PC-3 (cell line): ENCODE measurements around the gene PSMA8. TPM values are rescaled to one million over a fixed set of nuclear protein-coding genes. Genes with fewer than 3 reads are reported as not detected.

Experiments
- ATAC-seq: fragments of 200-7000 bp; cut with Tn5 transposase; 2 replicates; pipeline ENCODE4 v1.9.1; 2020; ENCODE audit warnings: mild to moderate bottlenecking, moderate library complexity
- BruUV-seq: library from RNA; stranded (reverse); fragments of 400-500 nt; replicated peaks from 2 replicates; lab custom pipeline; 2021; lab: Mats Ljungman, UMichigan
- CTCF ChIA-PET: fragments of 300-600 bp; sonication (Branson Sonifier 250); formaldehyde crosslinking; loops from one replicate; lab custom pipeline; 2022; ENCODE audit warnings: antibody characterized with exemption; lab: Charles Lee
- POLR2A ChIA-PET: fragments of 300-600 bp; sonication (Branson Sonifier 250); formaldehyde crosslinking; loops from one replicate; lab custom pipeline; 2022; ENCODE audit warnings: antibody characterized with exemption; ENCODE audit not compliant: unreplicated experiment; lab: Charles Lee
- DNase-seq: peaks from one replicate; pipeline ENCODE4 v3.0.0-alpha.2; 2015
- H2AFZ ChIP-seq: fragments of 300-600 bp; sonication (generic); 2 replicates; pipeline ENCODE4 v1.6.0; 2016; ENCODE audit warnings: antibody characterized with exemption, low read length
- H3F3A ChIP-seq: fragments of 300-600 bp; sonication (generic); one replicate; pipeline ENCODE4 v1.6.0; 2017; ENCODE audit warnings: antibody characterized with exemption, low read length, control low read depth, mild to moderate bottlenecking; ENCODE audit not compliant: unreplicated experiment
- H3K27ac ChIP-seq: fragments of 300-600 bp; sonication (generic); 2 replicates; pipeline ENCODE4 v1.5.1; 2016; ENCODE audit warnings: mild to moderate bottlenecking, low read length
- H3K27me3 ChIP-seq: fragments of 300-600 bp; sonication (generic); 2 replicates; pipeline ENCODE4 v1.6.1; 2016; ENCODE audit warnings: low read length, mixed read lengths
- H3K36me3 ChIP-seq: fragments of 300-600 bp; sonication (generic); 2 replicates; pipeline ENCODE4 v1.6.1; 2016; ENCODE audit warnings: low read depth, mixed run types, low read length, mixed read lengths
- H3K4me1 ChIP-seq: fragments of 300-600 bp; sonication (generic); 2 replicates; pipeline ENCODE4 v1.5.1; 2016; ENCODE audit warnings: low read length; ENCODE audit not compliant: insufficient read depth
- H3K4me2 ChIP-seq: fragments of 300-600 bp; sonication (generic); 2 replicates; pipeline ENCODE4 v1.6.0; 2016; ENCODE audit warnings: low read length
- H3K4me3 ChIP-seq: fragments of 300-600 bp; sonication (generic); 2 replicates; pipeline ENCODE4 v1.5.1; 2016; ENCODE audit warnings: mild to moderate bottlenecking, low read length, mixed read lengths
- H3K79me2 ChIP-seq: fragments of 300-600 bp; sonication (generic); 2 replicates; pipeline ENCODE4 v1.6.1; 2017; ENCODE audit warnings: low read length, mixed read lengths
- H3K9ac ChIP-seq: fragments of 300-600 bp; sonication (generic); 2 replicates; pipeline ENCODE4 v1.6.0; 2016; ENCODE audit warnings: mild to moderate bottlenecking, low read length
- H3K9me2 ChIP-seq: fragments of 300-600 bp; sonication (generic); replicated peaks from 2 replicates; pipeline ENCODE4 v1.6.1; 2016; ENCODE audit warnings: mixed run types, low read length, mixed read lengths
- H3K9me3 ChIP-seq: fragments of 300-600 bp; sonication (generic); 2 replicates; pipeline ENCODE4 v1.6.1; 2016; ENCODE audit warnings: low read length, mixed read lengths
- H4K20me1 ChIP-seq: fragments of 300-600 bp; sonication (generic); 2 replicates; pipeline ENCODE4 v1.6.1; 2016; ENCODE audit warnings: low read length, mixed read lengths
- EZH2 ChIP-seq: fragments of 300-600 bp; sonication (generic); IDR thresholded peaks from one replicate; pipeline ENCODE4 v1.6.1; 2017; ENCODE audit warnings: antibody characterized with exemption, mild to moderate bottlenecking, low read length; ENCODE audit not compliant: unreplicated experiment
- EZH2phosphoT487 ChIP-seq: fragments of 300-600 bp; sonication (generic); IDR thresholded peaks from 2 replicates; pipeline ENCODE4 v1.6.1; 2018; ENCODE audit warnings: mild to moderate bottlenecking, antibody characterized with exemption, low read length, borderline replicate concordance
- intact Hi-C: fragments of 100-400 bp; cut with micrococcal nuclease; formaldehyde crosslinking; loops from 2 replicates; pipeline ENCODE4 v1.9.0; 2023
- total RNA-seq: library from RNA; depleted of rRNA; stranded (reverse); fragments of >200 nt; gene quantifications from 2 replicates; pipeline ENCODE4 v1.2.3, GENCODE V29; 2014
- TF ChIP-seq, protein P1 (sequence below): fragments of 300-600 bp; sonication (generic); conservative IDR thresholded peaks from 2 replicates; pipeline ENCODE4 v1.5.1; 2017; ENCODE audit warnings: antibody characterized with exemption, low read depth, mild to moderate bottlenecking, low read length

PSMA8 gene
- total RNA-seq, 1 experiment from 2014 or later, result not detected

DNA sequence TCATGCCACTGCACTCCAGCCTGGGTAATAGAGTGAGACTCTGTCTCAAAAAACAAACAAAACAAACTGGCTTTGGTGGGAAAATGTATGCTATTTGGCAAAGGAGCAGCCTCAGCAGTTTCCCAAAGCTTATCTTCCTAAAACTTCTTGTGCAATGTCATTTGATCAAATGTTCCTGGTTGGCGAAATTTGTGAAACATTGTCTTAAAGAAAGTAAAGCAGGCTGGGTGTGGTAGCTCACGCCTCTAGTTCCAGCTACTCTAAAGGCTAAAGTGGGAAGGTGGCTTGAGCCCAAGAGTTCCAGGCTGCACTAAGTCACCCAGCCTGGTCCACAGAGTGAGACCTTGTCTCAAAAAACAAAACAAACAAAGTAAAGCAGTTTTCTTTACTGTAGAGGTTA, 75.3 kb downstream of the PSMA8 start:
- ChIA-PET CTCF (no interaction called here), POLR2A (no interaction called here)
- no peak for ATAC-seq

DNA sequence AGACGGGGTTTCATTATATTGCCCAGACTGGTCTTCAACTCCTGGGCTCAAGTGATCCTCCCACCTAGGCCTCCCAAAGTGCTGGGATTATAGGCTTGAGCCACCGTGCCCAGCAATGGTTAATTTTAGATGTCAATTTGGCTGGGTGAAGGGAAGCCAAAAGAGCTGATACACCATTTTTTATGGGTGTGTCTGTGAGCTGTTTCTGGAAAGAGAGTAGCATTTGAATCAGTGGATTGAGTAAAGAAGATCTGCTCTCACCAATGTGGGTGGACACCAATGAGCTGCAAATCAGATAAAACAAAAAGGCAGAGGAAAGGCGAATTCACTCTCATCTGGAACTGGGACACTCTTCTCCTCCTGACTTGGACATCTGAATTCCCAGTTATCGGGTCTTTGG, 76.5 kb downstream of the PSMA8 start:
- intact Hi-C loops, result no loop called here
- Histone ChIP-seq H3K4me3 (no peak overlapping the region), H3K9ac (no peak overlapping the region), H3K27me3 (peaks cover 15% of the 10 kb centered on the region; the same call in 1 of the 2 replicates), H3K9me3 (no peaks in the 10 kb centered on the region), H3K36me3 (no peaks in the 10 kb centered on the region), H3F3A (no peaks in the 10 kb centered on the region), H3K9me2 (no peaks in the 10 kb centered on the region), H3K4me1 (no peaks in the 10 kb centered on the region), H4K20me1 (no peaks in the 10 kb centered on the region), H2AFZ (no peak overlapping the region), H3K27ac (no peak overlapping the region), H3K4me2 (no peak overlapping the region), H3K79me2 (no peaks in the 10 kb centered on the region)
- ChIA-PET POLR2A (no interaction called here), CTCF (no interaction called here)
- no TSS peak for BruUV-seq
- ATAC-seq, result no peak
- no peak for TF ChIP-seq EZH2
- TF ChIP-seq EZH2phosphoT487, result no peak
- TF ChIP-seq, protein P1, sequence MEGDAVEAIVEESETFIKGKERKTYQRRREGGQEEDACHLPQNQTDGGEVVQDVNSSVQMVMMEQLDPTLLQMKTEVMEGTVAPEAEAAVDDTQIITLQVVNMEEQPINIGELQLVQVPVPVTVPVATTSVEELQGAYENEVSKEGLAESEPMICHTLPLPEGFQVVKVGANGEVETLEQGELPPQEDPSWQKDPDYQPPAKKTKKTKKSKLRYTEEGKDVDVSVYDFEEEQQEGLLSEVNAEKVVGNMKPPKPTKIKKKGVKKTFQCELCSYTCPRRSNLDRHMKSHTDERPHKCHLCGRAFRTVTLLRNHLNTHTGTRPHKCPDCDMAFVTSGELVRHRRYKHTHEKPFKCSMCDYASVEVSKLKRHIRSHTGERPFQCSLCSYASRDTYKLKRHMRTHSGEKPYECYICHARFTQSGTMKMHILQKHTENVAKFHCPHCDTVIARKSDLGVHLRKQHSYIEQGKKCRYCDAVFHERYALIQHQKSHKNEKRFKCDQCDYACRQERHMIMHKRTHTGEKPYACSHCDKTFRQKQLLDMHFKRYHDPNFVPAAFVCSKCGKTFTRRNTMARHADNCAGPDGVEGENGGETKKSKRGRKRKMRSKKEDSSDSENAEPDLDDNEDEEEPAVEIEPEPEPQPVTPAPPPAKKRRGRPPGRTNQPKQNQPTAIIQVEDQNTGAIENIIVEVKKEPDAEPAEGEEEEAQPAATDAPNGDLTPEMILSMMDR, result no peak
- no peak for DNase-seq

More for the DNA sequence above, 75.3 kb downstream of the PSMA8 start:
- BruUV-seq, result no TSS peak
- no peak overlapping the region for H3K9ac ChIP-seq
- no peaks in the 10 kb centered on the region for H3K36me3 ChIP-seq
- H3K9me2 ChIP-seq, result no peaks in the 10 kb centered on the region
- no peaks in the 10 kb centered on the region for H3K4me1 ChIP-seq
- H3K4me3 ChIP-seq, result no peak overlapping the region
- intact Hi-C loops, result no loop called here
- H3K4me2 ChIP-seq, result no peak overlapping the region
- no peak for DNase-seq
- no peaks in the 10 kb centered on the region for H3F3A ChIP-seq
- H3K79me2 ChIP-seq, result no peaks in the 10 kb centered on the region
- no peaks in the 10 kb centered on the region for H3K9me3 ChIP-seq
- peaks cover 18% of the 10 kb centered on the region; the same call in 1 of the 2 replicates for H3K27me3 ChIP-seq
- TF ChIP-seq EZH2 (no peak), EZH2phosphoT487 (no peak)
- TF ChIP-seq, protein P1, result no peak
- no peaks in the 10 kb centered on the region for H4K20me1 ChIP-seq
- no peak overlapping the region for H2AFZ ChIP-seq
- H3K27ac ChIP-seq, result no peak overlapping the region

DNA sequence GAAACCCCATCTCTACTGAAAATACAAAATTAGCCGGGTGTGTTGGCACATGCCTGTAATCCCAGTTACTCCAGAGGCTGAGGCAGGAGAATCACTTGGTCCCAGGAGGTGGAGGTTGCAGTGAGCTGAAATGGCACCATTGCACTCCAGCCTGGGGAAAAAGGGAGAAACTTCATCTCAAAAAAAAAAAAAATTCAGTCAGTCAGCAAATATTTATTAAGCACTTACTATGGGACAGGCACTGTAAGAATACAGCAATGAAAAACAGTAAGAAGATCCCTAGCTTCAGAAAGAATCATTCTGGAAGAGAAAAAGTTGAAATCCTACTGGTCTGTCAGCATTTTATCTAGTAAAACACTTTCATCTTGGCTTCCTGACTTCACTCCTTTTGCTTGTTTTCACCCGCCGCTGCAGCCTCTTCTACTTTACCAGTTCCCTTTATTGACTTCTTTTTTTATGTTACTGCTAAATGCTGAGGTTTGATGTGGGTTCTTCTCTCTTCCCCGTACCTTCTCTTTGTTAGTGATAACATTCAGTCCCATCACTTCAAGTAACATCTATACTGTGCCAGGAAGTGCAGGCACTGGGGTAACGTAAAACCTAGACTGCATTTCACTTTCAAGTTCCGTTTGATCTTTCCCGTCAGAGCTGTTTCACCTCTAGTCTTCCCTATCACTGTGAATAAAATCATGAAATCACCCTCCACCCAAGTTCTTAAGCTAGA, 81.7 kb downstream of the PSMA8 start:
- DNase-seq (no peak), ATAC-seq (no peak)
- H3F3A ChIP-seq, result no peaks in the 10 kb centered on the region
- intact Hi-C loops, result no loop called here
- ChIA-PET POLR2A (no interaction called here), CTCF (no interaction called here)
- TF ChIP-seq, protein P1, result no peak
- H3K79me2 ChIP-seq, result no peaks in the 10 kb centered on the region
- H2AFZ ChIP-seq, result no peak overlapping the region
- no peaks in the 10 kb centered on the region for H3K27me3 ChIP-seq
- no peak overlapping the region for H3K4me2 ChIP-seq
- no peaks in the 10 kb centered on the region for H4K20me1 ChIP-seq
- H3K27ac ChIP-seq, result no peak overlapping the region
- H3K4me1 ChIP-seq, result no peaks in the 10 kb centered on the region
- no TSS peak for BruUV-seq
- no peaks in the 10 kb centered on the region for H3K9me3 ChIP-seq
- H3K9me2 ChIP-seq, result no peaks in the 10 kb centered on the region
- H3K36me3 ChIP-seq, result no peaks in the 10 kb centered on the region
- H3K4me3 ChIP-seq, result no peak overlapping the region
- no peak overlapping the region for H3K9ac ChIP-seq
